Measurements from ENCODE around the gene ATP6V0D1.

ATP6V0D1 gene

GRCh38 chr16:67394155-67395104, 86.5 kb downstream of the ATP6V0D1 start:
- no peaks in the 10 kb centered on the region for H3K27me3 ChIP-seq (ENCODE audit: insufficient read depth, low read length)
- no peaks in the 10 kb centered on the region for H3K36me3 ChIP-seq (ENCODE audit: insufficient read depth, low read length)
- no peak overlapping the region for H2AFZ ChIP-seq (ENCODE audit: low read depth, low read length)
- peaks cover 66% of the 10 kb centered on the region for H3K4me1 ChIP-seq (ENCODE audit: insufficient read depth, low read length)
- H3K4me3 ChIP-seq (ENCODE audit: low read length) = no peak overlapping the region
- H3K9me3 ChIP-seq (ENCODE audit: low read length) = no peaks in the 10 kb centered on the region

GRCh38 chr16:67393788-67394154, 87.2 kb downstream of the ATP6V0D1 start:
- Histone ChIP-seq H3K36me3 (ENCODE audit: insufficient read depth, low read length) (no peaks in the 10 kb centered on the region), H3K9me3 (ENCODE audit: low read length) (no peaks in the 10 kb centered on the region), H3K27me3 (ENCODE audit: insufficient read depth, low read length) (no peaks in the 10 kb centered on the region), H3K4me3 (ENCODE audit: low read length) (peak overlapping the region; percentile 10), H2AFZ (ENCODE audit: low read depth, low read length) (peak overlapping the region; percentile 6), H3K4me1 (ENCODE audit: insufficient read depth, low read length) (peaks cover 63% of the 10 kb centered on the region)

GRCh38 chr16:67393111-67393787, 87.7 kb downstream of the ATP6V0D1 start, which contains the start of gene TPPP3:
Gene TPPP3, minus strand, starts transcription at chr16:67393498. Its CDS starts 2,387 bp downstream, at chr16:67391111.
- no peaks in the 10 kb centered on the region for H3K27me3 ChIP-seq (ENCODE audit: insufficient read depth, low read length)
- peaks cover 63% of the 10 kb centered on the region for H3K4me1 ChIP-seq (ENCODE audit: insufficient read depth, low read length)
- peak within 1 kb of the TSS; percentile 39 for H3K4me3 ChIP-seq (ENCODE audit: low read length)
- no peaks in the 10 kb centered on the region for H3K36me3 ChIP-seq (ENCODE audit: insufficient read depth, low read length)
- no peaks in the 10 kb centered on the region for H3K9me3 ChIP-seq (ENCODE audit: low read length)
- peak within 1 kb of the TSS; percentile 53 for H2AFZ ChIP-seq (ENCODE audit: low read depth, low read length)

GRCh38 chr16:67392301-67393059, 88.5 kb downstream of the ATP6V0D1 start:
- Histone ChIP-seq H3K36me3 (ENCODE audit: insufficient read depth, low read length) (no peaks in the 10 kb centered on the region), H3K27me3 (ENCODE audit: insufficient read depth, low read length) (no peaks in the 10 kb centered on the region)

GRCh38 chr16:67391424-67392300, 89.3 kb downstream of the ATP6V0D1 start:
- H3K4me3 ChIP-seq (ENCODE audit: low read length) = no peak overlapping the region
- no peaks in the 10 kb centered on the region for H3K9me3 ChIP-seq (ENCODE audit: low read length)
- H3K36me3 ChIP-seq (ENCODE audit: insufficient read depth, low read length) = no peaks in the 10 kb centered on the region
- no peak overlapping the region for H2AFZ ChIP-seq (ENCODE audit: low read depth, low read length)
- H3K4me1 ChIP-seq (ENCODE audit: insufficient read depth, low read length) = peaks cover 47% of the 10 kb centered on the region
- H3K27me3 ChIP-seq (ENCODE audit: insufficient read depth, low read length) = no peaks in the 10 kb centered on the region

More at GRCh38 chr16:67392301-67393059, 88.5 kb downstream of the ATP6V0D1 start:
- Histone ChIP-seq H2AFZ (ENCODE audit: low read depth, low read length) (peak overlapping the region; percentile 53), H3K4me3 (ENCODE audit: low read length) (peak overlapping the region; percentile 39), H3K9me3 (ENCODE audit: low read length) (no peaks in the 10 kb centered on the region), H3K4me1 (ENCODE audit: insufficient read depth, low read length) (peaks cover 56% of the 10 kb centered on the region)

GRCh38 chr16:67390816-67391423, 90.0 kb downstream of the ATP6V0D1 start:
- Histone ChIP-seq H2AFZ (ENCODE audit: low read depth, low read length) (no peak overlapping the region), H3K4me3 (ENCODE audit: low read length) (no peak overlapping the region), H3K27me3 (ENCODE audit: insufficient read depth, low read length) (no peaks in the 10 kb centered on the region), H3K36me3 (ENCODE audit: insufficient read depth, low read length) (no peaks in the 10 kb centered on the region), H3K9me3 (ENCODE audit: low read length) (no peaks in the 10 kb centered on the region), H3K4me1 (ENCODE audit: insufficient read depth, low read length) (peaks cover 40% of the 10 kb centered on the region)

- Histone ChIP-seq H3K9me3 (ENCODE audit: low read length) (no peaks in the 10 kb centered on the region), H3K4me3 (ENCODE audit: low read length) (no peak overlapping the region), H3K27me3 (ENCODE audit: insufficient read depth, low read length) (peaks cover 3% of the 10 kb centered on the region), H2AFZ (ENCODE audit: low read depth, low read length) (no peak overlapping the region), H3K36me3 (ENCODE audit: insufficient read depth, low read length) (no peaks in the 10 kb centered on the region), H3K4me1 (ENCODE audit: insufficient read depth, low read length) (peaks cover 34% of the 10 kb centered on the region)
Observed at GRCh38 chr16:67389911-67390815, 90.8 kb downstream of the ATP6V0D1 start.

GRCh38 chr16:67388591-67388990, 92.4 kb downstream of the ATP6V0D1 start:
- Histone ChIP-seq H3K27me3 (ENCODE audit: insufficient read depth, low read length) (peaks cover 3% of the 10 kb centered on the region), H3K36me3 (ENCODE audit: insufficient read depth, low read length) (no peaks in the 10 kb centered on the region), H3K4me3 (ENCODE audit: low read length) (no peak overlapping the region), H3K4me1 (ENCODE audit: insufficient read depth, low read length) (peaks cover 26% of the 10 kb centered on the region), H3K9me3 (ENCODE audit: low read length) (no peaks in the 10 kb centered on the region), H2AFZ (ENCODE audit: low read depth, low read length) (no peak overlapping the region)

GRCh38 chr16:67388191-67388590, 92.8 kb downstream of the ATP6V0D1 start:
- H3K9me3 ChIP-seq (ENCODE audit: low read length) = no peaks in the 10 kb centered on the region
- no peak overlapping the region for H2AFZ ChIP-seq (ENCODE audit: low read depth, low read length)
- peaks cover 24% of the 10 kb centered on the region for H3K4me1 ChIP-seq (ENCODE audit: insufficient read depth, low read length)
- H3K27me3 ChIP-seq (ENCODE audit: insufficient read depth, low read length) = peaks cover 3% of the 10 kb centered on the region
- no peaks in the 10 kb centered on the region for H3K36me3 ChIP-seq (ENCODE audit: insufficient read depth, low read length)
- no peak overlapping the region for H3K4me3 ChIP-seq (ENCODE audit: low read length)
